Measurements from ENCODE around the gene ZBTB12. TPM values are rescaled to one million over a fixed set of nuclear protein-coding genes. Genes with fewer than 3 reads are reported as not detected.

The ZBTB12 gene
- total RNA-seq, 1 experiment from 2014 or later: 13.3 TPM

DNA sequence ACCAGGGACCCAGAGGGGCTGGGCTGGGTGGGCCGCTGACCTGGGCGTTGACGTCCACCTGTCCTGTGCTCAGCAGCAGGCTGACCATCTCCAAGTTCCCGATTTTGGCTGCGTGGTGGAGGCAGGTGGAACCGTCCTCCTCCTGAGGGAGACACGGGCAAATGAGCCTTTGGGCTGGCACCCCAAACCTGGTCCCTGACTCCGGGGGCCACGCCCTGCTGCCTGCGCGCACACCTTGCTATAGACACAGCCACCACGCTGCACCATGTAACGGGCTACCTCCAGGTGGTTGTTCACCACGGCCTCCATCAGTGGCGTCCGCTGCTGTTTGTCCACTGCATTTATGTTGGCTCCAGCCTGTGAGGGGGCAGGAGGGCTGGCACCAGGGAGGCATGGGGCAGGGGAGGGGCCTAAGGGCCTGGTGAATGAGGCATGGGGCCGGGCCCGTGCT is 15.3 kb downstream of the ZBTB12 start:
- Histone ChIP-seq H3K9me2 (replicated peaks; ENCODE audit: insufficient read depth, low read length) (no peaks in the 10 kb centered on the region), H3K4me1 (ENCODE audit: low read length) (no peaks in the 10 kb centered on the region), H3K79me2 (ENCODE audit: low read length) (no peaks in the 10 kb centered on the region), H3K9ac (ENCODE audit: low read length) (no peak overlapping the region), H3K36me3 (ENCODE audit: insufficient read depth, low read length) (peaks cover 16% of the 10 kb centered on the region; the same call in 1 of the 2 replicates), H3K27ac (ENCODE audit: low read length) (no peak overlapping the region), H3K4me2 (ENCODE audit: low read depth, low read length, poor library complexity, severe bottlenecking) (no peak overlapping the region), H3K9me3 (ENCODE audit: low read length) (no peaks in the 10 kb centered on the region), H4K20me1 (ENCODE audit: insufficient read depth, low read depth, low read length) (no peaks in the 10 kb centered on the region), H2AFZ (ENCODE audit: low read length) (no peak overlapping the region), H3K4me3 (ENCODE audit: low read length) (no peak overlapping the region), H3K27me3 (ENCODE audit: low read length) (no peaks in the 10 kb centered on the region)
- DNase-seq: no peak

DNA sequence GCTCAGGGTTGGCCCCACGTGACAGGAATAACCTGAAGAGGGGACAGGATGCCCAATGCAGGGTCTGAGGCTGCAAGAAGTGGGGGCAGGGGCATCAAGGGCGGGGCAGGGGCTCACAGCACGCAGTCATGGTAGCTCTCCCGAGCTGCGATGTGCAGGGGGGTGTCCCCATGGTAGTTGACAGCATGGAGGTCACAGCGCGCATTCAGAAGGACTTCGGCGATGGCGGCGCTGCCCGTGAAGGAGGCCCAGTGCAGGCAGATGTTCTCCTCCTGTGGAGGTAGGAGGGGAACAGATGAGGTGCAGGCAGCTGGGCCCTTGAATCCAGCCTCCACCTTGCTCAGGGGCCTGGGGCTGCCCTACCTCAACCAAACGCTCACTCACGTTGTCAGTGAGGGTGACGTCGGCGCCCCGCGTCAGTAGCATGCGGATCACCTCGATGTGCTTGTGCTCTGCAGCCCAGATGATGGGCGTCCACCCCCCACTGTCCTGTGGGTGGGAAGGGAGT is 17.3 kb downstream of the ZBTB12 start:
- no peaks in the 10 kb centered on the region for H3K79me2 ChIP-seq (ENCODE audit: low read length)
- H3K36me3 ChIP-seq (ENCODE audit: insufficient read depth, low read length): peaks cover 18% of the 10 kb centered on the region
- H3K4me3 ChIP-seq (ENCODE audit: low read length): no peak overlapping the region

GRCh38 chr6:31883676-31884075 is 18.2 kb downstream of the ZBTB12 start:
- no peak overlapping the region for H3K4me2 ChIP-seq (ENCODE audit: low read depth, low read length, poor library complexity, severe bottlenecking)
- H3K36me3 ChIP-seq (ENCODE audit: insufficient read depth, low read length): peaks cover 16% of the 10 kb centered on the region
- no peaks in the 10 kb centered on the region for H3K4me1 ChIP-seq (ENCODE audit: low read length)
- H3K9ac ChIP-seq (ENCODE audit: low read length): no peak overlapping the region
- no peak overlapping the region for H3K27ac ChIP-seq (ENCODE audit: low read length)
- no peaks in the 10 kb centered on the region for H3K79me2 ChIP-seq (ENCODE audit: low read length)
- H3K9me2 ChIP-seq (replicated peaks; ENCODE audit: insufficient read depth, low read length): no peaks in the 10 kb centered on the region
- no peaks in the 10 kb centered on the region for H4K20me1 ChIP-seq (ENCODE audit: insufficient read depth, low read depth, low read length)
- H3K4me3 ChIP-seq (ENCODE audit: low read length): no peak overlapping the region
- H2AFZ ChIP-seq (ENCODE audit: low read length): no peak overlapping the region
- no peak for DNase-seq
- H3K27me3 ChIP-seq (ENCODE audit: low read length): no peaks in the 10 kb centered on the region
- no peaks in the 10 kb centered on the region for H3K9me3 ChIP-seq (ENCODE audit: low read length)

More for the DNA sequence above, 17.3 kb downstream of the ZBTB12 start:
- Histone ChIP-seq H3K9ac (ENCODE audit: low read length) (no peak overlapping the region), H2AFZ (ENCODE audit: low read length) (no peak overlapping the region), H3K4me1 (ENCODE audit: low read length) (no peaks in the 10 kb centered on the region), H3K9me2 (replicated peaks; ENCODE audit: insufficient read depth, low read length) (no peaks in the 10 kb centered on the region), H4K20me1 (ENCODE audit: insufficient read depth, low read depth, low read length) (no peaks in the 10 kb centered on the region), H3K9me3 (ENCODE audit: low read length) (no peaks in the 10 kb centered on the region), H3K4me2 (ENCODE audit: low read depth, low read length, poor library complexity, severe bottlenecking) (no peak overlapping the region), H3K27ac (ENCODE audit: low read length) (no peak overlapping the region), H3K27me3 (ENCODE audit: low read length) (no peaks in the 10 kb centered on the region)
- no peak for DNase-seq

DNA sequence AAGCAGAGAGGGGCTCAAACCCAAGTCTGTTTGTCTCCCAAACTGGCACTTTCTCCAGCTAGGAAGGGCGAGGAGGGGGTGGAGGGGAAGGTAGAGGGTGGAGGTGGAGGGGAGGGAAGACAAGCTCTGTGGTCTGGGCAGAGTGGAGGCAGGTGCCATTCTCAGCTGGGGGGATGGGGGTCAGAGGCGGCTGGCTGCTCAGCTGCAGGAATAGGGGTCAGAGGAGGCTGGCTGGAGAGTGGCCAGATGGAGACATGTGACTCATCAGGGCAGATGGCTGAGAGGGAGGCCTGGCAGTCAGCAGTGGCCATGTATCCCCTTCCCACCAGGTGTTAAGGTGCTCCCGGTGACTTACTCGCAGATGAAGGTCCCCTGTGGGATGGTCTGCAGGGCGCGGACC is 19.5 kb downstream of the ZBTB12 start:
- Histone ChIP-seq H3K4me1 (ENCODE audit: low read length) (no peaks in the 10 kb centered on the region), H3K79me2 (ENCODE audit: low read length) (no peaks in the 10 kb centered on the region), H4K20me1 (ENCODE audit: insufficient read depth, low read depth, low read length) (no peaks in the 10 kb centered on the region), H3K4me3 (ENCODE audit: low read length) (no peak overlapping the region), H3K9ac (ENCODE audit: low read length) (no peak overlapping the region), H3K36me3 (ENCODE audit: insufficient read depth, low read length) (peaks cover 15% of the 10 kb centered on the region), H3K4me2 (ENCODE audit: low read depth, low read length, poor library complexity, severe bottlenecking) (no peak overlapping the region), H2AFZ (ENCODE audit: low read length) (no peak overlapping the region), H3K27ac (ENCODE audit: low read length) (no peak overlapping the region), H3K9me3 (ENCODE audit: low read length) (no peaks in the 10 kb centered on the region), H3K27me3 (ENCODE audit: low read length) (no peaks in the 10 kb centered on the region), H3K9me2 (replicated peaks; ENCODE audit: insufficient read depth, low read length) (no peaks in the 10 kb centered on the region)
- DNase-seq: no peak

- Histone ChIP-seq H3K9ac (ENCODE audit: low read length) (no peak overlapping the region), H3K4me3 (ENCODE audit: low read length) (no peak overlapping the region)
These were observed 20.6 kb downstream of the ZBTB12 start for GRCh38 chr6:31881136-31881859.

GRCh38 chr6:31880616-31881015 is 21.3 kb downstream of the ZBTB12 start:
- Histone ChIP-seq H3K36me3 (ENCODE audit: insufficient read depth, low read length) (peaks cover 13% of the 10 kb centered on the region), H3K4me2 (ENCODE audit: low read depth, low read length, poor library complexity, severe bottlenecking) (no peak overlapping the region), H3K9me3 (ENCODE audit: low read length) (no peaks in the 10 kb centered on the region), H3K4me3 (ENCODE audit: low read length) (no peak overlapping the region), H2AFZ (ENCODE audit: low read length) (no peak overlapping the region), H3K27me3 (ENCODE audit: low read length) (no peaks in the 10 kb centered on the region), H3K4me1 (ENCODE audit: low read length) (no peaks in the 10 kb centered on the region), H3K9ac (ENCODE audit: low read length) (no peak overlapping the region), H4K20me1 (ENCODE audit: insufficient read depth, low read depth, low read length) (no peaks in the 10 kb centered on the region), H3K9me2 (replicated peaks; ENCODE audit: insufficient read depth, low read length) (no peaks in the 10 kb centered on the region), H3K79me2 (ENCODE audit: low read length) (no peaks in the 10 kb centered on the region), H3K27ac (ENCODE audit: low read length) (no peak overlapping the region)
- no peak for DNase-seq

More at GRCh38 chr6:31881136-31881859, 20.6 kb downstream of the ZBTB12 start:
- H3K27me3 ChIP-seq (ENCODE audit: low read length): no peaks in the 10 kb centered on the region
- H2AFZ ChIP-seq (ENCODE audit: low read length): no peak overlapping the region
- H3K9me3 ChIP-seq (ENCODE audit: low read length): no peaks in the 10 kb centered on the region
- H3K36me3 ChIP-seq (ENCODE audit: insufficient read depth, low read length): peaks cover 13% of the 10 kb centered on the region
- H3K79me2 ChIP-seq (ENCODE audit: low read length): no peaks in the 10 kb centered on the region
- H3K9me2 ChIP-seq (replicated peaks; ENCODE audit: insufficient read depth, low read length): no peaks in the 10 kb centered on the region
- H3K4me1 ChIP-seq (ENCODE audit: low read length): no peaks in the 10 kb centered on the region
- no peak for DNase-seq
- no peak overlapping the region for H3K27ac ChIP-seq (ENCODE audit: low read length)
- H3K4me2 ChIP-seq (ENCODE audit: low read depth, low read length, poor library complexity, severe bottlenecking): no peak overlapping the region
- no peaks in the 10 kb centered on the region for H4K20me1 ChIP-seq (ENCODE audit: insufficient read depth, low read depth, low read length)

DNA sequence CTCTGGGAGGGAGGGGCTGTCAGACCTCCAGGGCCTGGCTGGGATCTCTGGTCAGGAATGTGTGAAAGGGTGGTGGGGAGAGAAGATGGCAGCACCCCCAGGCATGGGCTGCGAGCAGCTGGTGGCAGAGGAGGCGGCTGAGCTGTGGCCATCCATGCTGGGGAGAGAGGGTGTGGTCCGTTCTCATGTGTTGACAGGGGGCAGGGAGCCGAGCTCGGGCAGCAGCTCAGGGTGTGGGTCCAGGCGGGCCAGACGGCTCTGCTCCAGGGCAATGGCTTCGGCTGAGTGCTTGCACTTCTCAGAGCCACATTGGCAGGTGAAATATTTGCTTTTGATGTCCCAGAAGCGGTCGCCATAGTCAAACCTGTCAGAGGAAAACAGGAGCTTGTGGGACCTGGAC is 22.0 kb downstream of the ZBTB12 start:
- H3K4me2 ChIP-seq (ENCODE audit: low read depth, low read length, poor library complexity, severe bottlenecking): no peak overlapping the region
- H3K4me1 ChIP-seq (ENCODE audit: low read length): no peaks in the 10 kb centered on the region
- H3K4me3 ChIP-seq (ENCODE audit: low read length): no peak overlapping the region
- no peak overlapping the region for H3K9ac ChIP-seq (ENCODE audit: low read length)
- H4K20me1 ChIP-seq (ENCODE audit: insufficient read depth, low read depth, low read length): no peaks in the 10 kb centered on the region
- H3K27me3 ChIP-seq (ENCODE audit: low read length): no peaks in the 10 kb centered on the region
- H3K36me3 ChIP-seq (ENCODE audit: insufficient read depth, low read length): peaks cover 13% of the 10 kb centered on the region
- no peaks in the 10 kb centered on the region for H3K79me2 ChIP-seq (ENCODE audit: low read length)
- no peak for DNase-seq
- no peaks in the 10 kb centered on the region for H3K9me2 ChIP-seq (replicated peaks; ENCODE audit: insufficient read depth, low read length)
- no peaks in the 10 kb centered on the region for H3K9me3 ChIP-seq (ENCODE audit: low read length)
- H2AFZ ChIP-seq (ENCODE audit: low read length): no peak overlapping the region
- H3K27ac ChIP-seq (ENCODE audit: low read length): no peak overlapping the region

DNA sequence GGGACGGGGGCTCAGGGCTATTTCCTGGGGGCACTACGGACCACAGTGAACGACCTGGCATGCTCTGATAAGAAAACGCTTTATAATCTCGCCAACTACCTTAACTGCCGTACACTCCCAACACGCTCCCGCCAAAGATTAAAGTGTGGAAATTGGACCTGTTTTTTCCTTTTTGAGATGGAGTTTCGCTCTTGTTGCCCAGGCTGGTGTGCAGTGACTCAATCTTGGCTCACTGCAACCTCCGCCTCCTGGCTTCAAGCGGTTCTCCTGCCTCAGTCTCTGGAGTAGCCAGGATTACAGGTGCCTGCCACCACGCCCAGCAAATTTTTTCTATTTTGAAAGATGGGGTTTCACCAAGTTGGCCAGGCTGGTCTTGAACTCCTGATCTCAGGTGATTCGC is 22.7 kb downstream of the ZBTB12 start:
- no peak for DNase-seq
- peaks cover 13% of the 10 kb centered on the region for H3K36me3 ChIP-seq (ENCODE audit: insufficient read depth, low read length)
- H2AFZ ChIP-seq (ENCODE audit: low read length): no peak overlapping the region
- H3K9ac ChIP-seq (ENCODE audit: low read length): no peak overlapping the region
- H3K4me2 ChIP-seq (ENCODE audit: low read depth, low read length, poor library complexity, severe bottlenecking): no peak overlapping the region
- no peaks in the 10 kb centered on the region for H3K27me3 ChIP-seq (ENCODE audit: low read length)
- no peaks in the 10 kb centered on the region for H3K79me2 ChIP-seq (ENCODE audit: low read length)
- no peaks in the 10 kb centered on the region for H3K9me2 ChIP-seq (replicated peaks; ENCODE audit: insufficient read depth, low read length)
- H3K4me1 ChIP-seq (ENCODE audit: low read length): no peaks in the 10 kb centered on the region
- no peak overlapping the region for H3K27ac ChIP-seq (ENCODE audit: low read length)
- H3K9me3 ChIP-seq (ENCODE audit: low read length): no peaks in the 10 kb centered on the region
- no peak overlapping the region for H3K4me3 ChIP-seq (ENCODE audit: low read length)
- no peaks in the 10 kb centered on the region for H4K20me1 ChIP-seq (ENCODE audit: insufficient read depth, low read depth, low read length)
